Measurements from ENCODE around the gene ACTL10.
"Not testable (repeated sequence)": the region's sequence is repeated elsewhere in the genome, so short reads cannot be mapped to it uniquely, and the experiment has no call there.

Gene ACTL10

DNA sequence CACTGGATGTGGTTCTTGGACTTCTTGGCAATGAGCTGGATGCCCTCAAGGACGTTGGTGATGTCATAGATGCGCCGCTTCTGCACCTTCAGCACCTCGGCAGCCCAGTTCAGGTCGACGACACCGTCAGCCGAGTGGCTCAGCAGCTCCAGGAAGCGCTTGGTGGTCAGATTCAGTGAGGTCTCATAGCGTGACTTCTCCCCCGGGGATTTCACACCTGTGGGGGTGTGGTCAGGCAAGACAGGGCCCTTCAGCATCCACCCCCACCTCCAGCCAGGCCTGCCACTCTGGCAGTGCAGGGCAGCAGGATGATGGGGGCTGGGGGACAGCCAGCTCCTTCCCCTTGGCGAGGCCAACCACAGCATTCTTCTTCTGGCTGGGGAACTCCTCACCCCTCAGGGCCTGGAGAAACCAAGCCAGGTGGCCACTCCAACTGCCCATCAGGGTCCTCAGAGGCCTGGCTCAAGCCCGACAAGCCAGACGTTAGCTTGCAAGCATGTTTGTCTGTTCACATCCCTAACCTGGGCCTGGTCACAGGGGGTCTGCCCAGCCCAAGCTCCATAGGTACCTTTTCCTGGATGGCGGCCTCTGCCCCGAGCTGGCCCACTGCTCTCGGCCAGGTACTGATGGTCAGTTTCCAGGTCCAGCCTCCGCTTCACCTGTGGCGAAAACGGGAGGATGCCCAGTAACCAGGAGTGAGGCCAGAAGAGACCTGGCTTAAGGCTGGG lies 13.2 kb downstream of the ACTL10 start:
- peak; percentile 69 for DNase-seq

DNA sequence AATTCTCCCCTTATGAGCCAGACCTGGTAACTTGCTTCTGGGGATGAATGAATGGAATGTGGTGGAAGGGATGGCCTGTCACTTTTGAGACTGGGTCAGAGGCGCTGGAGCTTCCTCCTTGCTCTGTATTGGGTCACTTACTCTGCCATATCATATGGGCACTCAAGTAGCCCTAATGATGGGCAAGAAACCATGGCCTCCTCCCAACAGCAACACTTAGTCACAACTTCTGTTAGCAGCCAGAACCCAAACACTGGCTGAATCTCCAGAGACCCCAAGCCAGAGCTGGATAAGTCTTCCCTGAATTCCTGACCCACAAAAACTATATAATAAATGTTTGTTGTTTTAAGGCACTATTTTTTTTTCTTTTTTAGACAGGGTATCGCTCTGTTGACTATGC lies 13.9 kb downstream of the ACTL10 start:
- DNase-seq = no peak

GRCh38 chr20:33681288-33681687 lies 14.5 kb downstream of the ACTL10 start:
- DNase-seq = no peak

GRCh38 chr20:33681728-33682353 lies 15.1 kb downstream of the ACTL10 start:
- no peak for DNase-seq

DNA sequence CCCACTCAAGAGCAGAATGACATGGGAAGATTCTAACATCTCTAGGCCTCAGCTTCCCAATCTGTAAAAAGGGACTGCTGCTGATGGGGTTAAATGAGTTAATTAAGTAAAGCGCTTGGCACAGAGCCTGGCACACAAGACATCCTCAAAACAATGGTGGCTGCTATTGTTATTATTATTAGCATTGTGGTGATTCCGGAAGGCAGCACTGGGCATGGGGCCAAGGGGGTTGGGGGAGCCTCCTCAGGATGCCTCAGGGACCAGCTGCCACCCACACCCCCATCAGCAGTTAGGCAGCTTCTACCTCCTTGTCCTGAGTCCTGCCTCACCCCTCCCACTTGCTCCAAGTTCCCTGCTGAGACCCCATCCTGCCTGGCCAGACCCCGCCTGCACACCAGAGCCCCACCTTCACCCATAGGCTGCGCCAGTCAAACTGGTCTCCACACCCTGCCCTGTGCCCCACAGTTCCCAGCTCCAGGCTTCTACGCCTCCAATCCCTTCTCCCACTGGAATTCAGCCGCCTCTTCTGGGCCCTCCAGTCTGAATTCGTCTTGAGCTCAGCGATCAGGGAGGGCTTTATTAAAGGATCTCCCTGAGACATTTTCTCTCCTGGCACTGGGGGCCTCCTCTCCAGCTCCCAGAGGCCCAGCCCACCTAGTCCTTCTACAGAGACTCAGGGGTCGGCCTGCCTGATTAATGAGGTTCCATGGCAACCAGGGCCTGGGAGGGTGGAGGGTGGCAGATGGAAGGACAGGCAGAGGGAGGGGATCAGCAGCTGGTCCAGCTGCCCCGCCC lies 18.0 kb downstream of the ACTL10 start:
- no peak for DNase-seq

DNA sequence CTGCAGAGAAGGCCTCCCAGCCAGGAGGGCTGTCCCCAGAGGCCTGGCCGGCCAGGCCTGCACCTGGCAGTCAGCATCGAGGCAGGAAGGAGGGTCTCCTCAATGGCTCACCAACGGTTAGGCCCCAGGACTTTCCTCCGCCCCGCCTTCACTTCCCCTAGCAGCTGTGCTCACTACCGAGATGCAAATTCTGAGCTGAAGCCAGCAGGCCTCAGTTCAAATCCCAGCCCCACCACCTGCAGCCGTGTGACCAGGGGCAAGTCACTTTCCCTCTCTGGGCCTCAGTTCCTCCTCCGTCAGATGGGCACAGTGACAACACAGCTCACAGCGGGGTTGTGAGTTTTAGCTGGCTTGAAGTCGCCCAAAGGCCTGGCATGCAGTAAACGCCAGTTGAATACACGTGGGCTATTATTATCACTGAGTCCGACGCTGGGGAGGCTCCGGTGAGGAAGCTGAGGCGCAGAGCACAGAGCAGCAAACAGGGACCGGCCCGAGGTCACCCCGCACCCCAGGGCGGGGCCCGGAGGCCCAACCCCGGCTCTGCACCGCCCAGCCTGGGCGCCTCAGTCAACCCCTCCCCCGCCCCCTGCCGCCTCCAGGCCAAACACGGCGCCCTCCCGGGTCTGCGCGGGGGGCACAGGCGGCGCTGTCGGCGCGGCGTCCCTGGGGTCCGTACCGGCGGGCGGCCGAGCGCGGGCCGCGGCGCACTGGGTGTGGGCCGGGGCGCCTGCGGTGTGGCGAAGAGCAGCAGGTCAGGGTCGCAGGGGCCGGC lies 18.8 kb downstream of the ACTL10 start:
- DNase-seq = peak; percentile 37

GRCh38 chr20:33686100-33686983 lies 19.6 kb downstream of the ACTL10 start, which contains the start of gene E2F1:
Gene E2F1 (minus strand): TSS chr20:33686385. CDS start chr20:33686264, 121 bp downstream.
- peak; percentile 95 for DNase-seq

DNA sequence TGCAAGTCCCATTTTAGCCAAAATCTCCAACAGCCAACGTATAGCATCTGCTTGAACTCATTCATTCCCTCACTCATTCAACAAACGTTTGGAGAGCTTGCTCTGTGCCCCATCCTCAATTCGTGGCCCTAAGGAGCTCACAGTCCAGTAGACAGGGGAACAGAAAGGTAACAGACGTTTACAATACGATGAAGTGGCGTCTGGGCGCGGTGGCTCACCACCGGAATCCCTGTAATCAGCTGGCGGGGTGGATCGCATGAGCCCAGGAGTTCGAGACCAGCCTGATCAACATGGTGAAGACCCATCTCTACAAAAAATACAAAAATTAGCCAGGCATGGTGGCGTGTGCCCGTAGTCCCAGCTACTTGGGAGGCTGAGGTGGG lies 20.2 kb downstream of the ACTL10 start:
- no peak for DNase-seq

- no peak for DNase-seq
These were observed 20.7 kb downstream of the ACTL10 start for GRCh38 chr20:33687370-33687915.

DNA sequence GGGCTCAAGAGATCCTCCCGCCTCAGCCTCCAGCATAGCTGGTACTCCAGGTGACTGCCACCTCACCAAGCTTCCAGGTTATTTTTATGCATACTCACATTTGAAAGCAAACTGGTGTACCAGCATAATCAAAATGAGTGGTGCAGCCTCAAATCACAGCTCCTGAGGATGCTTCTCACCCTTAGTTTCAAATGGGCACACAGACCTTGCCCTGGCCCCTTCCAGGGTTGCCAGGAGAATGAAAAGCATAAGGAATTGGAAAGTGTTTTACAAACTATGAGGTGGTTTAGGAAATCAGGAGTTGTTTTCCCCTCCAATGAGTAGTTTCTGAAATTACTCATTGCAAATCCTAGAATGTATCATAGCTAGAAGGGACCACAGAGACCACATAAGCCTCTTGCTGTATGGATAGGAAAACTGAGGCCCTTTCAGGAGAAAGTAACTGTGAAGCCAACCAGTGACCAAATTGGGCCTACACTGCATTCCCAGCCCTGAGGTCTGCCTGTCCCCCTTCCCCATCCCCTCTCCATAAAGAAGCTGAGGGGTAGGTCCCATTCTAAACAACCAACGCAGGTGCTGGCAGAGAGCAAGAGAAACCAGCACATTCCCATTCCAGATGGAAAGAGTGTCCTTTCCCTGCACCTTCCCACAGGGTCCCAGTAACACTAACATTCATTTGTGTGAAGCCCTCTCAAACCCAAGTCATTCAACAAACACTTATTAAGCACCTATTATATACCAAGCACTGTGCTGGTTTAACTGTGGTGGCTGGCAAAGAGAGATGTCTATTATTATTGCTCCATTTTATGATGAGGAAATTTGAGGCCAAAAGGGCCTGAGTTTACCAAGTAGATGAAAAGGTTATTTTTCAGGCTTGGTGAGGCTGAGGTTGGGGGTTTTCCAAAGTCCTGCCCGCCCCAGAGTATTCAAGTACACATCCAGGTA lies 21.5 kb downstream of the ACTL10 start:
- no peak for DNase-seq

DNA sequence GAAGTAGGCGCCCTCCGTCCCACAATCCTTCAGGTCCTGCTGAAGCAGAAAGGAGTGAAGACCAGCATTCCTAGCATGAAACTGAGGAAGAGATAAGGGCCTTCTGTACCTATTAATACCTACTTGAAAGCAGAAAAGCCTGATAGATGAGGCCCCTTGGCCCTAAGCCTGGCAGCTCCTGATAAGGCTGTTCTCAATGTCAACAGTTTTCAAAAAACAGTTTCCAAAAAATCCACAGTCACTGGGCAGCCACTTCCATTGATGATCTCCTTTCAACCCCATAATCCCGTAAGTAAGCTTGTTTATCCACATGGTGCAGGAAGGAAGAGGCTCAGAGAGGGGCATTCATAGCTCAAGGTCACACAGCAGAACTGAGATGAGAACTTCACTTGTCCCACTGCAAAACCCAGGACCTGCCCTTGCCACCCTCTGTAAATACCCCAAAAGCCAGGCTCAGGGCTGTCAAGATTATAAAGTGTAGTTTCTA lies 22.2 kb downstream of the ACTL10 start:
- no peak for DNase-seq

DNA sequence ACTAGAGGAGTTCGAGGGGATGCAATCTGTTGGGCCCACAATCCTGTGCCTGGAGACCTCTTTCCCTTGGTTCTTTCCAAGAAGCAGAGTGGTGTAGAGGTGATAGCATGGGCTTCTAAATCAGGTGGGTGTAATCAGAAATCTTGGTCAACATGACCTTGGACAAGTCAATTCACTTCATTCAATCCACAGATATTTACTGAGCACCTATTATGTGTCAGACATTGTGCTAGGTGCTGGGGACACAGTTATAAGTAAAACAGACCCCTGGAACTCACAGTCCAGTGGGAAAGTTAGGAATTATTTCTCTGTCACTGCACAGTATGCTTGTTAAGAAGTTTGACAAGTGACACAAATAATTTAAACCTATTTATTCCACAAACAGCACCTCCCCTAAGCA lies 22.8 kb downstream of the ACTL10 start:
- no peak for DNase-seq

GRCh38 chr20:33689973-33690372 lies 23.2 kb downstream of the ACTL10 start:
- peak; percentile 51 for DNase-seq

DNA sequence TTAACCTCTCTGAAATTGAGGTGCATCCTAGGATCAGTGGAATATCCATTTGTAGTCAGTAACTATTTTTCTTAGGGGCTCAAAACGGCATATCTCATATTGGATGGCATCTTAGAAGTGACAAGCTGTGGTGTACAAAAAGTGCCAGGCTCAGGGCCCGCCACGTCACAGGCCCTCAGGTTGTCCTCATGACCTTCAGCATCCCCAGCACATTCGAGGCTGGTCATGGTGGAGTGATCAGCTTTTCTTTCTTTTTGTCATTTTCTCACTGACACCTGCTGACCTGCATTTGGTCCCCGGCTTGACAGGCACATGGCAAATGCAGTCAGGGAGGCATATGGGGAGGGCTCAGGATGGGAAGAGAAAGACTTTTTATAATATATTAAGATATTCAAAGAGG lies 26.5 kb downstream of the ACTL10 start:
- DNase-seq = no peak

DNA sequence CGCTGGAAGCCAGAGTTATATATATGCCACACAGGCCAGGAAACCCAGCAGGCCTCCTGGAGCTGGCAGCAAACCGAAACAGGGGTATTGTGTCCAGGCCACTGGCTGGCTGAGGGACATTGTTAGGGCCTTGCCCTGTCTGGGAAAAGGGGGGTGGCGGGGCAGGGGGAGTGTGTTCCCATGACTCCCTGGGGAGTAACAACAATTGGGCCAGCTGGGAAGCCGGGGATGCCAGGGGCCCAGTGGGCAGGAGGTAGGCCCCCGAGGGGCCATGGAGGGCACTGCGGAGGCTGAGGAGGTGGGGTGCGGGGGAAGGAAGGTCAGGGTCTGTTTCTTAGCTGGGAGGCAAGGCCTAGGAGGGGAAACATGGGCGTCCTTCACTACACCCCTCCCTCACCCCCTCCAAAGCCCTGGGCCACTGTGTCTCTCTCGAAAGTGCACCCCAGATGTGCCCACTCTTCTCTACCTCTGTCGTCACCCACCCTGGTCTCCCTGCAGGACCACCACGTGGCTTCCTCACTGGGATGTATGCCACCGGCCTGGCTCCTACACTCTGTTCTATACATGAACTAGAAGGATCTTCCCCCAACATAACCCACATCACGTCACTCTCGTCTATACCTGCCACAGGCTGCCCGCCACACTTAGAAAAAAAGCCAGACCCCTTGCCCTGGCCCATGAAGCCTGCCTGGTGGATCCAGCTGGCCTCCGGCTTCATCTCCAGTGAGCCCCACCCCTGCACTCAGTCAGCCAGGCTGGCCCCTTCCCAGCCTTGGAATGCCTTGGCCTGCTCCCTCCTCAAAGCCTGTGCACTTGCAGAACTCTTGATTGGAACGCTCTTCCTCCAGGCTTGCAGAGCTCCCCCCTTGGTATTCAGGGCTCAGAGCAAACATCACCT lies 27.2 kb downstream of the ACTL10 start:
- no peak for DNase-seq

DNA sequence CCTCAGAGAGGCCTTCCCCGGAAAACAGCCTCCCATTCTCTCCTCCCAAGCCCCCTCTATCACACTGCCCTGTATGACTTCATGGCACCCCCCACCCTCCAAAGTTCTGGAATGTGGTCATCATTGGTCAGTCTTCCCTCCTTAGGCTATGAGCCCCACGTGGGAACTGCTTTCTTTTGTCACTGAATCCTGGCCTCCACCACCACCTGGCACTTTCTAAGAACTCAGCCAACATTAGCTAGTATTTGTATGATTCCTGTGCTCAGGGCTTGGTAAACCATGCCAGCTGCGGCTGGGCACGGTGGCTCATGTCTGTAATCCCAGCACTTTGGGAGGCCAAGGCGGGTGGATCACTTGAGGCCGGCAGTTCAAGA lies 27.9 kb downstream of the ACTL10 start:
- no peak for DNase-seq

GRCh38 chr20:33696448-33696847 lies 29.7 kb downstream of the ACTL10 start:
- no peak for DNase-seq

DNA sequence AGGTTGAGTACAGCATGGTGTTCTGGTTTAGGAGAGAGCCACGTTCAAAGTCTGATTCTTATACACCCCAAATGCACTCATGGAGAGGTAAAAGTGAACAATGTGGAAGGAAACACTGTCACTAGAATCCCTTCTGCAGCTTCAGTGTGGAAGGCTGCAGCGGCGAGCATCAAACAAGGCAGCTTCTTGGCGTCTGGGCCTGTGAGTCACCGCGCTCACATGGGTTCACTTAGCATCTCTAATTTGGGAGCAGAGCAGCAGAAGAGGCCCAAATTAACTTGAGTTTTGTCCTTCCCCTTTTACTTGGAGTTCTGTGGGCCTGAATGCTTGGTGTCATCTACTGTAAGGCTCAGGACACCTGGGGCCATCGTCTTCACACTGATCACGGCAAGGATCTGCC lies 30.4 kb downstream of the ACTL10 start:
- no peak for DNase-seq

- not testable (repeated sequence) for DNase-seq
These were observed 32.2 kb downstream of the ACTL10 start for GRCh38 chr20:33698966-33699365.
